CD4-positive, alpha-beta T cell treated with Interleukin-12 subunit alpha and Interleukin-12 subunit beta, for 1 hour (primary cell): ENCODE data around the gene TNKS1BP1.
"Not testable (repeated sequence)": the region's sequence is repeated elsewhere in the genome, so short reads cannot be mapped to it uniquely, and the experiment has no call there.

Experiments
- DNase-seq: peaks from one replicate; pipeline ENCODE4 v3.0.0-alpha.2; 2020

Gene TNKS1BP1

GRCh38 chr11:57354699-57355098, 29.9 kb upstream of the TNKS1BP1 start:
- no peak for DNase-seq

GRCh38 chr11:57353852-57354251, 29.1 kb upstream of the TNKS1BP1 start:
- DNase-seq: no peak

GRCh38 chr11:57353446-57353845, 28.7 kb upstream of the TNKS1BP1 start:
- DNase-seq: no peak

GRCh38 chr11:57353036-57353435, 28.3 kb upstream of the TNKS1BP1 start:
- DNase-seq: no peak

GRCh38 chr11:57349491-57350274, 24.9 kb upstream of the TNKS1BP1 start:
- DNase-seq: peak; percentile 60

- no peak for DNase-seq
Measured at GRCh38 chr11:57348636-57349313, 24.0 kb upstream of the TNKS1BP1 start.

GRCh38 chr11:57348052-57348451, 23.3 kb upstream of the TNKS1BP1 start:
- no peak for DNase-seq

- DNase-seq: no peak
Measured at GRCh38 chr11:57347336-57347735, 22.6 kb upstream of the TNKS1BP1 start.

- peak; percentile 74 for DNase-seq
Measured at GRCh38 chr11:57345555-57346211, 20.9 kb upstream of the TNKS1BP1 start.

GRCh38 chr11:57344826-57345225, 20.1 kb upstream of the TNKS1BP1 start:
- DNase-seq: no peak

- DNase-seq: no peak
Measured at GRCh38 chr11:57343825-57344224, 19.1 kb upstream of the TNKS1BP1 start.

GRCh38 chr11:57342702-57343101, 17.9 kb upstream of the TNKS1BP1 start:
- no peak for DNase-seq

GRCh38 chr11:57341250-57341808, 16.6 kb upstream of the TNKS1BP1 start:
- no peak for DNase-seq

- no peak for DNase-seq
Measured at GRCh38 chr11:57340039-57340615, 15.4 kb upstream of the TNKS1BP1 start.

- no peak for DNase-seq
Measured at GRCh38 chr11:57339328-57339727, 14.6 kb upstream of the TNKS1BP1 start.

GRCh38 chr11:57338142-57338541, 13.4 kb upstream of the TNKS1BP1 start, which contains the start of gene P2RX3:
Gene P2RX3 (plus strand): TSS chr11:57338352. CDS start chr11:57338551, 199 bp downstream.
- DNase-seq: no peak

- not testable (repeated sequence) for DNase-seq
Measured at GRCh38 chr11:57336856-57337255, 12.1 kb upstream of the TNKS1BP1 start.

GRCh38 chr11:57336111-57336666, 11.4 kb upstream of the TNKS1BP1 start:
- no peak for DNase-seq

GRCh38 chr11:57335343-57336110, 10.8 kb upstream of the TNKS1BP1 start, which contains the start of gene SSRP1:
Gene SSRP1 (minus strand): TSS chr11:57335892. CDS start chr11:57335121, 771 bp downstream.
- peak; percentile 91 for DNase-seq

GRCh38 chr11:57335023-57335342, 10.2 kb upstream of the TNKS1BP1 start:
- no peak for DNase-seq

GRCh38 chr11:57332694-57333440, 8.1 kb upstream of the TNKS1BP1 start:
- DNase-seq: no peak
